ENCODE results near the gene RPTOR. TPM values are rescaled to one million over a fixed set of nuclear protein-coding genes. Genes with fewer than 3 reads are reported as not detected.

Gene RPTOR
- total and polyA plus RNA-seq, 10 of the 15 experiments (the other 5 are each of a cell fraction or from before 2014, with no cell fraction given): 0.18 to 32.1 (median 7.8) TPM

GRCh38 chr17:80989586-80989913 lies 444.9 kb downstream of the RPTOR start:
- H3K4me3 ChIP-seq: no peak overlapping the region; the same call in 1 of the 2 replicates
- no peak overlapping the region for H3K9ac ChIP-seq (ENCODE audit: control insufficient read depth, insufficient read depth, low read length)
- H3K4me1 ChIP-seq (ENCODE audit: control insufficient read depth, insufficient read depth, low read length): peaks cover 18% of the 10 kb centered on the region
- TF ChIP-seq RUNX3 (IDR thresholded peaks at IDR 0.05; ENCODE audit: low read length) (no peak), USF1 (IDR thresholded peaks at IDR 0.05; ENCODE audit: borderline replicate concordance, extremely low read length, insufficient read depth, low read depth, low read length) (no peak), SREBF2 (IDR thresholded peaks at IDR 0.05; ENCODE audit: low read length) (no peak), SIN3A (IDR thresholded peaks at IDR 0.05; ENCODE audit: low read depth, low read length) (no peak), BHLHE40 (IDR thresholded peaks at IDR 0.05; ENCODE audit: borderline replicate concordance in 1 of 2, low read depth in 2 of 2, low read length in 1 of 2) (no peak), PBX3 (IDR thresholded peaks at IDR 0.05; ENCODE audit: insufficient replicate concordance, low read depth, low read length) (no peak), YBX1 (IDR thresholded peaks at IDR 0.05) (no peak), FOXM1 (IDR thresholded peaks at IDR 0.05; ENCODE audit: low read depth, low read length) (no peak), KLF5 (IDR thresholded peaks at IDR 0.05; ENCODE audit: partially characterized antibody) (no peak), CHD1 (IDR thresholded peaks at IDR 0.05; ENCODE audit: low read depth, low read length) (no peak), ZBED1 (IDR thresholded peaks at IDR 0.05; ENCODE audit: borderline replicate concordance) (no peak), STAT1 (conservative IDR thresholded peaks at IDR 0.05) (no peak), NFYA (IDR thresholded peaks at IDR 0.05; ENCODE audit: borderline replicate concordance, low read depth, low read length) (no peak), LARP7 (IDR thresholded peaks at IDR 0.05) (no peak), EED (IDR thresholded peaks at IDR 0.05; ENCODE audit: low read depth) (no peak), SUZ12 (IDR thresholded peaks at IDR 0.05; ENCODE audit: unreplicated experiment) (no peak), CEBPB (IDR thresholded peaks at IDR 0.05; ENCODE audit: borderline replicate concordance in 1 of 2, low read depth in 2 of 2, low read length in 2 of 2) (no peak), HDAC6 (IDR thresholded peaks at IDR 0.05; ENCODE audit: unreplicated experiment) (no peak), MYB (IDR thresholded peaks at IDR 0.05; ENCODE audit: borderline replicate concordance, low read depth, low read length) (no peak), ATF2 (IDR thresholded peaks at IDR 0.05; ENCODE audit: low read length) (no peak)
- BruUV-seq (replicated peaks): no TSS peak
- in situ Hi-C loops (cut with MboI): no loop called here
- FAIRE-seq: no peak
- peak overlapping the region; percentile 21; the same call in 1 of the 2 replicates for H3K4me2 ChIP-seq (ENCODE audit: control insufficient read depth, insufficient read depth)
- no peak overlapping the region for H3K27ac ChIP-seq (ENCODE audit: control insufficient read depth, insufficient read depth)
- 46% methylated on average over 9 of the region's 11 CpGs for WGBS (ENCODE audit: insufficient coverage, insufficient replicate concordance, low lambda C conversion rate, missing lambda C conversion rate)
- intact Hi-C loops (cut with micrococcal nuclease; ENCODE audit: unreplicated experiment): loop anchor here (1.0 kb wide), 1 partner anchor 112 kb away; no protein-coding TSS in a partner anchor
- ChIA-PET SMC1A (ENCODE audit: uncharacterized antibody, unreplicated experiment) (no interaction called here), POLR2A (no interaction called here), CTCF (interaction anchor here (0.9 to 2.0 kb wide), 4 partner anchors 34 to 115 kb away, joined by 3 to 10 read pairs (median 4); no protein-coding TSS in a partner anchor), RAD21 (ENCODE audit: unreplicated experiment) (interaction anchor here (0.6 kb wide), 1 partner anchor 214 kb away, joined by 3 read pairs; no protein-coding TSS in a partner anchor)
- no peaks in the 10 kb centered on the region for H4K20me1 ChIP-seq (ENCODE audit: control insufficient read depth, insufficient read depth)
- H3K36me3 ChIP-seq (ENCODE audit: control insufficient read depth in 2 of 2, insufficient read depth in 2 of 2, low read length in 1 of 2): no peaks in the 10 kb centered on the region; a peak in 1 of 4 replicates
- H2AFZ ChIP-seq (ENCODE audit: control insufficient read depth, low read depth, low read length): no peak overlapping the region
- H3K27me3 ChIP-seq (replicated peaks in 1 of 2; ENCODE audit: control insufficient read depth in 2 of 2, insufficient read depth in 2 of 2, low read length in 1 of 2): no peaks in the 10 kb centered on the region; a peak in 1 of 4 replicates
- ATAC-seq: no peak
- no peaks in the 10 kb centered on the region for H3K9me3 ChIP-seq (replicated peaks; ENCODE audit: control insufficient read depth, insufficient read depth, low read length)
- peaks cover 15% of the 10 kb centered on the region for H3K79me2 ChIP-seq (ENCODE audit: control insufficient read depth, insufficient read depth, low read length)
- no peak for DNase-seq (ENCODE audit: low read depth, low spot score)
